Measurements from ENCODE around the gene ANKRD52. TPM values are rescaled to one million over a fixed set of nuclear protein-coding genes. Genes with fewer than 3 reads are reported as not detected.

The ANKRD52 gene
- total and polyA plus RNA-seq, 2 of the 8 experiments (the other 6 are each of a cell fraction or from before 2014, with no cell fraction given), result 14.0 to 36.3 TPM

- H3K56ac ChIP-seq (replicated peaks; ENCODE audit: insufficient read length, low read depth, low read length), result no peak overlapping the region
- H3K9me3 ChIP-seq (ENCODE audit: insufficient read depth in 2 of 2, low read depth in 1 of 2, low read length in 1 of 2), result no peaks in the 10 kb centered on the region
- peaks cover 20 to 68% (median 51%) of the 10 kb centered on the region in 4 experiments for H3K36me3 ChIP-seq (ENCODE audit: control insufficient read depth in 2 of 4, insufficient read depth in 4 of 4, low read length in 3 of 4)
- no peak overlapping the region for H3K27ac ChIP-seq (ENCODE audit: low read depth, low read length)
- no peaks in the 10 kb centered on the region for H3K23me2 ChIP-seq (ENCODE audit: low read depth, low read length)
- H2BK20ac ChIP-seq (ENCODE audit: low read length), result no peak overlapping the region
- H2AK5ac ChIP-seq (ENCODE audit: low read depth, low read length), result no peak overlapping the region
- POLR2A ChIA-PET (ENCODE audit: partially characterized antibody), result interaction anchor here (0.7 to 5.6 kb wide), 4 partner anchors 8 to 85 kb away, joined by 3 to 21 read pairs (median 6); partner anchors contain the start of gene ANKRD52
- DNase-seq (ENCODE audit: low read depth in 1 of 2, low spot score in 2 of 2) (no peak), FAIRE-seq (no peak)
- no peak overlapping the region for H2BK15ac ChIP-seq (ENCODE audit: low read length)
- H3K4me3 ChIP-seq (ENCODE audit: extremely low read depth in 1 of 4, insufficient read depth in 2 of 4, low read depth in 3 of 4, low read length in 4 of 4), result no peak overlapping the region
- no peak overlapping the region for H3K4ac ChIP-seq (replicated peaks; ENCODE audit: insufficient read length, low read depth, low read length)
- H3K79me1 ChIP-seq (ENCODE audit: low read depth, low read length), result no peaks in the 10 kb centered on the region
- H4K91ac ChIP-seq (replicated peaks; ENCODE audit: insufficient read length, low read length), result no peak overlapping the region
- H3K9ac ChIP-seq (replicated peaks in 1 of 4; ENCODE audit: extremely low read depth in 1 of 4, low read depth in 3 of 4, low read length in 3 of 4), result no peak overlapping the region; a peak in 1 of 7 replicates
- no peak overlapping the region for H2BK5ac ChIP-seq (ENCODE audit: low read depth, low read length)
- H3K4me2 ChIP-seq (ENCODE audit: insufficient read depth in 1 of 2, low read depth in 2 of 2, low read length in 2 of 2), result no peak overlapping the region
- 96% methylated on average over 3 of the region's 3 CpGs; no CpG with 5 or more reads in 1 of the 2 experiments for WGBS, 2 experiments (ENCODE audit: extremely low coverage in 1 of 2, insufficient coverage in 1 of 2, insufficient read length in 1 of 2, insufficient replicate concordance in 2 of 2, low coverage in 1 of 2, low lambda C conversion rate in 2 of 2, missing lambda C conversion rate in 1 of 2)
- no peak overlapping the region for H2BK12ac ChIP-seq (ENCODE audit: low read depth, low read length)
- no peaks in the 10 kb centered on the region for H3K79me2 ChIP-seq (ENCODE audit: control insufficient read depth in 1 of 2, insufficient read depth in 2 of 2, low read length in 2 of 2)
- no peak overlapping the region for H4K8ac ChIP-seq (ENCODE audit: extremely low read depth, insufficient read depth, low read length)
- H3K18ac ChIP-seq (ENCODE audit: extremely low read depth, low read length), result no peak overlapping the region
- H2BK120ac ChIP-seq (replicated peaks; ENCODE audit: low read depth, low read length), result no peak overlapping the region
- no peaks in the 10 kb centered on the region for H3K4me1 ChIP-seq (replicated peaks in 1 of 4; ENCODE audit: control insufficient read depth in 3 of 4, insufficient read depth in 4 of 4, low read length in 3 of 4)
- CTCF ChIA-PET (ENCODE audit: partially characterized antibody), result interaction anchor here (1.3 kb wide), 1 partner anchor 11 kb away, joined by 3 read pairs; no protein-coding TSS in a partner anchor
- H2AFZ ChIP-seq (ENCODE audit: low read length), result no peak overlapping the region
- H4K20me1 ChIP-seq (replicated peaks in 1 of 2; ENCODE audit: control insufficient read depth in 1 of 2, insufficient read depth in 2 of 2, low read length in 2 of 2), result peaks cover 0 to 3% of the 10 kb centered on the region in 2 experiments
- H3K27me3 ChIP-seq (replicated peaks in 1 of 4; ENCODE audit: control insufficient read depth in 3 of 4, extremely low read depth in 1 of 4, insufficient read depth in 3 of 4, low read length in 3 of 4), result no peaks in the 10 kb centered on the region
- no peak overlapping the region for H4K5ac ChIP-seq (ENCODE audit: insufficient read length, low read depth, low read length)
- H3K23ac ChIP-seq (ENCODE audit: insufficient read length), result no peak overlapping the region
- no peak overlapping the region for H3K14ac ChIP-seq (ENCODE audit: insufficient read length)
These were observed 14.4 kb downstream of the ANKRD52 start for GRCh38 chr12:56243731-56244181.

Data from H1 (cell line).